ENCODE results near the gene ALCAM. TPM values are rescaled to one million over a fixed set of nuclear protein-coding genes. Genes with fewer than 3 reads are reported as not detected.

ALCAM gene
- polyA plus RNA-seq, 3 donors: 7.1 to 8.0 (median 7.9) TPM

GRCh38 chr3:105493305-105493892, 126.7 kb downstream of the ALCAM start:
- Histone ChIP-seq H3K79me2 (ENCODE audit: insufficient read depth, low read length) (no peaks in the 10 kb centered on the region), H3K36me3 (replicated peaks in 1 of 2; ENCODE audit: control insufficient read depth in 1 of 2, insufficient read depth in 2 of 2, low read length in 2 of 2) (peaks cover 0 to 10% of the 10 kb centered on the region in 2 donors), H2AFZ (ENCODE audit: insufficient read depth, low read depth, low read length, poor library complexity, severe bottlenecking) (no peak overlapping the region), H3K4me1 (ENCODE audit: control insufficient read depth in 1 of 2, insufficient read depth in 2 of 2, low read length in 2 of 2) (no peaks in the 10 kb centered on the region), H3K27me3 (ENCODE audit: control insufficient read depth in 2 of 2, insufficient read depth in 2 of 2, low read length in 2 of 2) (no peaks in the 10 kb centered on the region), H3K4me2 (replicated peaks; ENCODE audit: extremely low read depth, low read length, poor library complexity, severe bottlenecking) (no peak overlapping the region), H3K27ac (ENCODE audit: low read depth in 1 of 2, low read length in 2 of 2) (no peak overlapping the region), H3K4me3 (replicated peaks in 1 of 3; ENCODE audit: low read depth in 2 of 3, low read length in 3 of 3) (no peak overlapping the region), H3K9me3 (replicated peaks in 1 of 2; ENCODE audit: control insufficient read depth in 1 of 2, insufficient read depth in 1 of 2, low read length in 2 of 2) (peaks cover 9 to 22% of the 10 kb centered on the region in 2 donors), H3K9ac (ENCODE audit: insufficient read depth, low read length, poor library complexity, severe bottlenecking) (no peak overlapping the region), H4K20me1 (ENCODE audit: insufficient read depth, low read length) (no peaks in the 10 kb centered on the region)
- H3K4me1 Mint-ChIP-seq: peaks cover 11% of the 10 kb centered on the region
- H3K27me3 Mint-ChIP-seq (ENCODE audit: low read depth in 3 of 3): no peaks in the 10 kb centered on the region
- no peak for DNase-seq
- no peak overlapping the region for H3K27ac Mint-ChIP-seq
- whole genome bisulfite sequencing (ENCODE audit: insufficient coverage): 93% methylated on average over 3 of the region's 3 CpGs
- intact Hi-C loops (cut with micrococcal nuclease): no loop called here
- peaks cover 14 to 20% of the 10 kb centered on the region in 2 donors for H3K36me3 Mint-ChIP-seq
- no peak overlapping the region for H3K4me3 Mint-ChIP-seq
- no peak for TF ChIP-seq CTCF (IDR thresholded peaks at IDR 0.05)
- H3K9me3 Mint-ChIP-seq: peaks cover 8 to 23% (median 20%) of the 10 kb centered on the region in 7 donors

- no peaks in the 10 kb centered on the region for H3K27me3 ChIP-seq (ENCODE audit: control insufficient read depth in 2 of 2, insufficient read depth in 2 of 2, low read length in 2 of 2)
- Mint-ChIP-seq H3K36me3 (peaks cover 14 to 20% of the 10 kb centered on the region in 2 donors), H3K4me3 (no peak overlapping the region), H3K27ac (no peak overlapping the region), H3K27me3 (ENCODE audit: low read depth in 3 of 3) (no peaks in the 10 kb centered on the region), H3K9me3 (peaks cover 6 to 20% (median 16%) of the 10 kb centered on the region in 7 donors), H3K4me1 (peaks cover 18% of the 10 kb centered on the region)
- H2AFZ ChIP-seq (ENCODE audit: insufficient read depth, low read depth, low read length, poor library complexity, severe bottlenecking): no peak overlapping the region
- H3K9ac ChIP-seq (ENCODE audit: insufficient read depth, low read length, poor library complexity, severe bottlenecking): no peak overlapping the region
- H3K27ac ChIP-seq (ENCODE audit: low read depth in 1 of 2, low read length in 2 of 2): no peak overlapping the region
- no peak overlapping the region for H3K4me2 ChIP-seq (replicated peaks; ENCODE audit: extremely low read depth, low read length, poor library complexity, severe bottlenecking)
- intact Hi-C loops (cut with micrococcal nuclease): no loop called here
- H4K20me1 ChIP-seq (ENCODE audit: insufficient read depth, low read length): no peaks in the 10 kb centered on the region
- DNase-seq: no peak
- peaks cover 0 to 10% of the 10 kb centered on the region in 2 donors for H3K36me3 ChIP-seq (replicated peaks in 1 of 2; ENCODE audit: control insufficient read depth in 1 of 2, insufficient read depth in 2 of 2, low read length in 2 of 2)
- WGBS (ENCODE audit: insufficient coverage): 100% methylated on average over 1 of the region's 2 CpGs
- H3K4me1 ChIP-seq (ENCODE audit: control insufficient read depth in 1 of 2, insufficient read depth in 2 of 2, low read length in 2 of 2): peaks cover 7 to 8% of the 10 kb centered on the region in 2 donors
- H3K9me3 ChIP-seq (replicated peaks in 1 of 2; ENCODE audit: control insufficient read depth in 1 of 2, insufficient read depth in 1 of 2, low read length in 2 of 2): peaks cover 9 to 12% of the 10 kb centered on the region in 2 donors
- TF ChIP-seq CTCF (IDR thresholded peaks at IDR 0.05): no peak
- no peak overlapping the region for H3K4me3 ChIP-seq (replicated peaks in 1 of 3; ENCODE audit: low read depth in 2 of 3, low read length in 3 of 3)
- no peaks in the 10 kb centered on the region for H3K79me2 ChIP-seq (ENCODE audit: insufficient read depth, low read length)
These were observed 128.3 kb downstream of the ALCAM start for GRCh38 chr3:105495021-105495420.

All from CD14-positive monocyte (primary cell).